ENCODE measurements around the gene ZNF24. TPM values are rescaled to one million over a fixed set of nuclear protein-coding genes. Genes with fewer than 3 reads are reported as not detected.

The ZNF24 gene
- total and polyA plus RNA-seq, 7 donors: 16.0 to 63.8 (median 40.6) TPM

DNA sequence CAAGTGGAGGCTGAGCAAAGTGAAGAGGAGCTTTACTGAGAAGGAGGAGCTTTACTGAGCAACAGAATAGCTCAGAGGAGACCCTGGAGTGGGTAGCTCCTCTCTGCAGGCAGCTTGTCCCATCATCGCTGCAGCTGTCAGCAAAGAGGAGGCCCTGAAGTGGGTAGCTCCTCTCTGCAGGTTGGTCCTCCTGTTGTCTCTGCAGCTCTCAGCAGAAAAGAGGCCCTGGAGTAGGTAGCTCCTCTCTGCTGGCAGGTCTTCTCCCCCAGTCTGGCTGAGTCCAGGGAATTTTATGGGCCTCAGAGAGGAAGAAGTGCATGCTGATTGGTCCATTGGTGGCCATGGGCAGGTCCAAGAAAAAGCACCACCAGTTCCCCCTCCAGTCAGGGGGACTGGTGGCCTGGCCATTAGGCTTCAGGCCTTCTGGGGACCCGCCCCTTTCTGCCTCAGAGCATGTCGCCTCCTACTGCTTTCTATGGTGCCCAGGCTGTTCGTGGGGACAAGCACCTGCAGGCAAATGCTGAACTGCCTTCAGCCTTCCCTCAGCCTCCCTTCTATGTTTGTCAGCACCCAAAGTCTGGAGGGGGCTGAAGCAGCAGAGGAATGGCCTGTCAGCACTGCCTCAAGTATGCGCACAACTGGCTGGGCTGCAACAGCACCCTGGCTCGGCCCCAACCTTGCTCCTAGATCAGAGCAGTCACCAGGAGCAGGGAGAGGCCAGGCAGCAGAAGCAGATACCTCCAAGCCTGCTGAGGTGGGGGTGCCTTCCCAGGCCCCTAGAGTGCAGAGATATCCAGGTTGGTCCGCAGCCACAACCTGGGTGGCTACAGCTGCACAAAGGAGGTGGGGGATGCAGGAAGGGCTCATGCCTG is 60.1 kb downstream of the ZNF24 start:
- H3K36me3 ChIP-seq (ENCODE audit: insufficient read depth in 1 of 2, low read depth in 1 of 2): peaks cover 0 to 4% of the 10 kb centered on the region in 2 donors
- TF ChIP-seq, protein P1, sequence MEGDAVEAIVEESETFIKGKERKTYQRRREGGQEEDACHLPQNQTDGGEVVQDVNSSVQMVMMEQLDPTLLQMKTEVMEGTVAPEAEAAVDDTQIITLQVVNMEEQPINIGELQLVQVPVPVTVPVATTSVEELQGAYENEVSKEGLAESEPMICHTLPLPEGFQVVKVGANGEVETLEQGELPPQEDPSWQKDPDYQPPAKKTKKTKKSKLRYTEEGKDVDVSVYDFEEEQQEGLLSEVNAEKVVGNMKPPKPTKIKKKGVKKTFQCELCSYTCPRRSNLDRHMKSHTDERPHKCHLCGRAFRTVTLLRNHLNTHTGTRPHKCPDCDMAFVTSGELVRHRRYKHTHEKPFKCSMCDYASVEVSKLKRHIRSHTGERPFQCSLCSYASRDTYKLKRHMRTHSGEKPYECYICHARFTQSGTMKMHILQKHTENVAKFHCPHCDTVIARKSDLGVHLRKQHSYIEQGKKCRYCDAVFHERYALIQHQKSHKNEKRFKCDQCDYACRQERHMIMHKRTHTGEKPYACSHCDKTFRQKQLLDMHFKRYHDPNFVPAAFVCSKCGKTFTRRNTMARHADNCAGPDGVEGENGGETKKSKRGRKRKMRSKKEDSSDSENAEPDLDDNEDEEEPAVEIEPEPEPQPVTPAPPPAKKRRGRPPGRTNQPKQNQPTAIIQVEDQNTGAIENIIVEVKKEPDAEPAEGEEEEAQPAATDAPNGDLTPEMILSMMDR (IDR thresholded peaks at IDR 0.05): no peak
- WGBS, 3 donors: 93 to 98% (median 94%) methylated on average over 5 to 7 of the region's 7 CpGs
- DNase-seq (no peak), ATAC-seq (peak in 1 of 4 donors; percentile 10)
- H3K9me3 ChIP-seq: no peaks in the 10 kb centered on the region
- no peaks in the 10 kb centered on the region for H3K27me3 ChIP-seq (ENCODE audit: insufficient read depth in 3 of 3, low read length in 2 of 3)
- peaks cover 15% of the 10 kb centered on the region for H3K4me1 ChIP-seq
- intact Hi-C loops (cut with DNase I): no loop called here
- no peak overlapping the region for H3K4me3 ChIP-seq
- no peak overlapping the region for H3K27ac ChIP-seq

DNA sequence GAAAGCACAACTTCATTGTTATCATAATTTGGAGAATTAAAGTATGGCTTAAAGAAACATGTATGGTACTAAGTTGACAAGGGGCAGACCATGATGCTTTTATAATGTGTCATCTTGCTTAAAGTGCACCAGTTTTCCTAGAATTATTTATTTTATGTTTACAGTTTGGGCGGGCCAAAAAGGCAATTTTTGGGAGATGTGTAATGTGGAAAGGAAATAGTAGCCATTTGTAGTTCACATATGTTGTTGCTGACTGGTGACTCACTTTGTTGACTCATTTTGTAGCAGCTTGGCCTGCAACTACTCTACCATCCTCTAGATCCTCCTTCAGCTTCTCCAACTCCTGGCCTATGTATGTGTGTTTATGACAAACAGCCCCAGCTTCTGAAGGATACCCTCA is 61.9 kb downstream of the ZNF24 start:
- WGBS, 3 donors: 80 to 92% (median 91%) methylated on average over 1 of the region's 1 CpG
- TF ChIP-seq, protein P1 (IDR thresholded peaks at IDR 0.05): no peak
- H3K36me3 ChIP-seq (ENCODE audit: insufficient read depth in 1 of 2, low read depth in 1 of 2): peaks cover 0 to 4% of the 10 kb centered on the region in 2 donors
- no peak overlapping the region for H3K4me3 ChIP-seq
- no peak for DNase-seq
- peak in 1 of 4 donors; percentile 58 for ATAC-seq
- H3K27me3 ChIP-seq (ENCODE audit: insufficient read depth in 3 of 3, low read length in 2 of 3): no peaks in the 10 kb centered on the region
- no peaks in the 10 kb centered on the region for H3K9me3 ChIP-seq
- intact Hi-C loops (cut with DNase I): no loop called here
- H3K4me1 ChIP-seq: peaks cover 10% of the 10 kb centered on the region
- H3K27ac ChIP-seq: no peak overlapping the region

Other genes with a start within 250 kb of the ZNF24 start
- gene ZNF397, start 103.4 kb downstream of the ZNF24 start, total RNA-seq: 10 to 100 TPM; 13.7 to 25.0 (median 18.7) TPM
- 10 to 100 TPM; 10.5 to 34.5 (median 15.2) TPM for gene ZNF397, start 103.4 kb downstream of the ZNF24 start, polyA plus RNA-seq
- gene ZSCAN30, start 54.2 kb downstream of the ZNF24 start, total RNA-seq: 10 to 100 TPM in 2 of 4 donors, 1 to 10 TPM in 2; 8.8 to 12.2 (median 10.4) TPM
- gene ZSCAN30, start 54.2 kb downstream of the ZNF24 start, polyA plus RNA-seq: 1 to 10 TPM; 3.0 to 7.9 (median 4.6) TPM
- under 1 TPM; 0.30 to 0.79 (median 0.74) TPM for gene ZNF396, start 32.9 kb upstream of the ZNF24 start, total RNA-seq
- gene ZNF396, start 32.9 kb upstream of the ZNF24 start, polyA plus RNA-seq: under 1 TPM; 0.38 to 0.73 (median 0.52) TPM
- gene INO80C, start 153.5 kb upstream of the ZNF24 start, total RNA-seq: 10 to 100 TPM; 14.4 to 21.1 (median 18.3) TPM
- gene INO80C, start 153.5 kb upstream of the ZNF24 start, polyA plus RNA-seq: 10 to 100 TPM; 22.5 to 26.7 (median 22.6) TPM
- 10 to 100 TPM; 29.5 to 58.7 (median 52.6) TPM for gene GALNT1, start 237.3 kb upstream of the ZNF24 start, total RNA-seq
- 10 to 100 TPM; 23.7 to 70.3 (median 32.5) TPM for gene GALNT1, start 237.3 kb upstream of the ZNF24 start, polyA plus RNA-seq

Measured in psoas muscle (tissue), 8 donors.